Neuronal stem cell (in vitro differentiated cells): ENCODE results near the gene EYS.

ENCODE experiments used
- DNase-seq: peaks from one replicate; pipeline ENCODE4 v3.0.0-alpha.2; 2013; ENCODE audit warnings: low spot score
- H2AFZ ChIP-seq: one replicate; pipeline ENCODE4 v1.6.1; 2013; ENCODE audit warnings: mild to moderate bottlenecking, low read length, inconsistent platforms
- H2AK5ac ChIP-seq: 2 replicates; pipeline ENCODE4 v1.6.1; 2013; ENCODE audit warnings: low read depth, mild to moderate bottlenecking, inconsistent platforms, low read length, moderate library complexity, mixed read lengths
- H2BK120ac ChIP-seq: 2 replicates; pipeline ENCODE4 v1.6.1; 2013; ENCODE audit warnings: low read depth, mild to moderate bottlenecking, inconsistent platforms, low read length, moderate library complexity, mixed read lengths
- H2BK12ac ChIP-seq: one replicate; pipeline ENCODE4 v1.6.1; 2013; ENCODE audit warnings: low read length, inconsistent platforms
- H2BK15ac ChIP-seq: 2 replicates; pipeline ENCODE4 v1.6.1; 2013; ENCODE audit warnings: mild to moderate bottlenecking, low read length, inconsistent platforms, mixed read lengths
- H2BK5ac ChIP-seq: one replicate; pipeline ENCODE4 v1.6.1; 2013; ENCODE audit warnings: inconsistent platforms, mild to moderate bottlenecking, low read length, moderate library complexity
- H3K14ac ChIP-seq: one replicate; pipeline ENCODE4 v1.6.1; 2013; ENCODE audit warnings: low read length, inconsistent platforms
- H3K18ac ChIP-seq: 2 replicates; pipeline ENCODE4 v1.6.1; 2013; ENCODE audit warnings: low read length, inconsistent platforms
- H3K23ac ChIP-seq: 2 replicates; pipeline ENCODE4 v1.6.1; 2013; ENCODE audit warnings: low read depth, mild to moderate bottlenecking, mixed read lengths, low read length, inconsistent platforms; ENCODE audit not compliant: poor library complexity
- H3K27ac ChIP-seq: replicated peaks from 3 replicates; pipeline ENCODE4 v1.5.1; 2013; ENCODE audit warnings: low read length, inconsistent platforms
- H3K27me3 ChIP-seq, 3 experiments: 2 replicates each; pipeline ENCODE4 v1.6.1; 2013; ENCODE audit warnings: low read length in 3 of 3, mild to moderate bottlenecking in 2 of 3, inconsistent platforms in 1 of 3, low read depth in 1 of 3, mixed read lengths in 1 of 3, moderate library complexity in 1 of 3; ENCODE audit not compliant: control insufficient read depth in 3 of 3, insufficient read depth in 3 of 3
- H3K36me3 ChIP-seq, 2 donors: replicated peaks in 1 of 2; 2 replicates each; pipeline ENCODE4 v1.6.1; 2013; ENCODE audit warnings: low read length in 2 of 2; ENCODE audit not compliant: control insufficient read depth in 2 of 2, insufficient read depth in 2 of 2
- H3K4ac ChIP-seq: 2 replicates; pipeline ENCODE4 v1.6.1; 2013; ENCODE audit warnings: inconsistent platforms, mild to moderate bottlenecking, low read length, moderate library complexity
- H3K4me1 ChIP-seq, 2 donors: 1 replicate in 1 of 2; 2 replicates in 1 of 2; pipeline ENCODE4 v1.6.1; 2013; ENCODE audit warnings: low read length in 2 of 2, low read depth in 1 of 2; ENCODE audit not compliant: control insufficient read depth in 2 of 2, insufficient read depth in 1 of 2
- H3K4me2 ChIP-seq: one replicate; pipeline ENCODE4 v1.6.1; 2013; ENCODE audit warnings: mild to moderate bottlenecking, low read length, inconsistent platforms; ENCODE audit not compliant: insufficient read depth, poor library complexity, severe bottlenecking
- H3K4me3 ChIP-seq, 2 donors: 2 replicates each; pipeline ENCODE4 v1.5.1; 2013; ENCODE audit warnings: low read length in 2 of 2, mild to moderate bottlenecking in 2 of 2, inconsistent platforms in 1 of 2, moderate library complexity in 1 of 2
- H3K79me1 ChIP-seq: one replicate; pipeline ENCODE4 v1.6.1; 2013; ENCODE audit warnings: low read depth, mild to moderate bottlenecking, inconsistent platforms, low read length, moderate library complexity
- H3K9ac ChIP-seq: one replicate; pipeline ENCODE4 v1.6.1; 2013; ENCODE audit warnings: mild to moderate bottlenecking, low read depth, low read length, inconsistent platforms; ENCODE audit not compliant: poor library complexity
- H3K9me3 ChIP-seq, 2 donors: replicated peaks in 1 of 2; 2 replicates each; pipeline versions ENCODE3 to v1.6.1; 2013; ENCODE audit warnings: low read length in 2 of 2, mild to moderate bottlenecking in 2 of 2, inconsistent platforms in 1 of 2, low read depth in 1 of 2, mixed read lengths in 1 of 2, moderate library complexity in 1 of 2; ENCODE audit not compliant: control insufficient read depth in 2 of 2, insufficient read depth in 1 of 2
- H4K8ac ChIP-seq: one replicate; pipeline ENCODE4 v1.6.1; 2013; ENCODE audit warnings: low read depth, mild to moderate bottlenecking, inconsistent platforms, low read length, moderate library complexity
- H4K91ac ChIP-seq: one replicate; pipeline ENCODE4 v1.6.1; 2013; ENCODE audit warnings: low read length, low read depth, mild to moderate bottlenecking, inconsistent platforms; ENCODE audit not compliant: poor library complexity
- WGBS, 2 donors: extraction: QIAGEN DNeasy Blood & Tissue Kit; methylation state at CpG; one replicate each; pipeline ENCODE4 v1.1.7; 2013; ENCODE audit warnings: missing lambda C conversion rate in 2 of 2, mixed read lengths in 1 of 2; ENCODE audit not compliant: insufficient read length in 2 of 2, insufficient replicate concordance in 1 of 2; ENCODE audit errors: extremely low coverage in 2 of 2; 5-methylcytosine and 5-hydroxymethylcytosine counted together

Gene EYS

DNA sequence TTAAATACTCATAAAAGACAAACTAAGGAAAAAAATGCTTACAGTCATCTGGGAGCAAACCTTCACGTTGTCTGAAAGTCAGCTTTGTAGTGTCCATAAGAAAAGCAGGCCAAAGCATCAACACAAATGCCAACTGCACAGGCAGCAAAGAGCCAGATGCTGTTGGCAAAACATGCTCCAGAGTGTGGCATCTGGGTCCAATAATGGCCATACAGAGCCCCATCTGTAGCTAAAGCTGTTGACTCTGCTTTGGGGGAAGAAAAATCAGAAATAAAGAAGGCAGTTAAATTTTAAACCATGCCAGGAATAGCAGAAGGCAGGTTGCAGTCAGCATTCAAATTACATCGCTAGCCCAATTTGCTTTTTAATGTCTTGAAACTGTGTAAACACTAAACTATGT, 776.3 kb downstream of the EYS start:
- H2AFZ ChIP-seq, result peak overlapping the region; percentile 36
- no peak overlapping the region for H3K9ac ChIP-seq
- H3K4me2 ChIP-seq, result no peak overlapping the region
- no peak overlapping the region for H3K4ac ChIP-seq
- H3K4me1 ChIP-seq, result no peaks in the 10 kb centered on the region
- H3K18ac ChIP-seq, result no peak overlapping the region
- H2BK5ac ChIP-seq, result no peak overlapping the region
- H3K79me1 ChIP-seq, result no peaks in the 10 kb centered on the region
- no CpG with 5 or more reads among the region's 2 CpGs for WGBS, 2 donors
- H2AK5ac ChIP-seq, result no peak overlapping the region
- no peak overlapping the region for H2BK120ac ChIP-seq
- no peak overlapping the region for H2BK12ac ChIP-seq
- no peak overlapping the region for H4K8ac ChIP-seq
- no peak overlapping the region for H4K91ac ChIP-seq
- no peak overlapping the region for H3K4me3 ChIP-seq
- no peak overlapping the region for H3K23ac ChIP-seq
- H3K27me3 ChIP-seq, result no peaks in the 10 kb centered on the region
- H3K14ac ChIP-seq, result no peak overlapping the region
- H2BK15ac ChIP-seq, result no peak overlapping the region
- H3K27ac ChIP-seq, result no peak overlapping the region
- no peak for DNase-seq
- no peaks in the 10 kb centered on the region for H3K36me3 ChIP-seq
- no peaks in the 10 kb centered on the region for H3K9me3 ChIP-seq

DNA sequence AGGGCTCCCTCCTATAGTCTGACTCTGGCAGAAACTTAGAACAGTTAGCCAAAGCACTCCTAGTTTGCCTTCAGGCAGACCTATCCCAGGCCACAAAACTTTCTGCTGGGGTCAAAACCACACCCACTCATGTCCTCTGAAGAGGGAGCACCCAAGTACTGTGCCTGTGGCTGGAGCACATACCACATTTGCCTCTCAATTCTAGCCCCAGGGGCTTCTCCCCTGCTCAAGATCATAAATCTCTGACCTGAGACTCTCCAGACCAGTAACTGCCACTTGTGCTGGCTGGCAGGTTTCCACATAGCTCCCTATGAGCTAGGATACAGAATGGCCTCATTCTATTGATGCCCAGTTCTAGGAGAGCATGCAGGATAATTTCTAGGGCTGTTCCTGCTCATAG, 781.0 kb downstream of the EYS start:
- Histone ChIP-seq H3K9ac (no peak overlapping the region), H4K8ac (no peak overlapping the region), H2AK5ac (no peak overlapping the region), H2BK5ac (no peak overlapping the region), H2BK15ac (no peak overlapping the region), H3K79me1 (no peaks in the 10 kb centered on the region), H3K4ac (no peak overlapping the region), H3K4me3 (no peak overlapping the region), H3K27ac (no peak overlapping the region), H3K36me3 (no peaks in the 10 kb centered on the region), H2BK120ac (no peak overlapping the region), H3K23ac (no peak overlapping the region), H4K91ac (no peak overlapping the region), H3K27me3 (no peaks in the 10 kb centered on the region), H3K14ac (no peak overlapping the region), H3K9me3 (no peaks in the 10 kb centered on the region), H2BK12ac (no peak overlapping the region), H2AFZ (no peak overlapping the region), H3K4me1 (no peaks in the 10 kb centered on the region), H3K18ac (no peak overlapping the region), H3K4me2 (no peak overlapping the region)
- no peak for DNase-seq

DNA sequence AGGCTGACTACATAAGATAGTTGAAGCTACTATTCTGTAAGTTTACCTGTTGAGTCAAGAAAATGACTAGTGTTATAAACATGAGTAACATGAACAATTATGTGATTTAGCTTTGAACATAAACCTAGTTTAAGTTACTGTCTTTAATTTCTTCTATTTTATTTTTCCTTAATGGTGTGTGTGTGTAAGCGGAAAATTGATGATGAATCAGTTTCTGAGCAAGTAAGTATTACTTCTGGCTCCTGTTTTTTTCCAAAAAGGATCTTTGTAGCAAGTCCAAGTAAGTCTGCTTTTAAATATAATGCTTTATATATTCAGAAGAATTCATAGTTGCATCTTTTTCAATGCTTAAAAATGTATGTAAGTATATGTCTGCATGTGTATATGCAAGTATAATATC, 786.8 kb downstream of the EYS start:
- H3K79me1 ChIP-seq, result no peaks in the 10 kb centered on the region
- no peak overlapping the region for H2BK12ac ChIP-seq
- no peak for DNase-seq
- no peak overlapping the region for H2BK15ac ChIP-seq
- H3K4me1 ChIP-seq, result no peaks in the 10 kb centered on the region
- H3K36me3 ChIP-seq, result no peaks in the 10 kb centered on the region
- no peak overlapping the region for H2BK120ac ChIP-seq
- H3K18ac ChIP-seq, result no peak overlapping the region
- no peak overlapping the region for H3K4me3 ChIP-seq
- H3K14ac ChIP-seq, result no peak overlapping the region
- H3K4me2 ChIP-seq, result no peak overlapping the region
- no CpG with 5 or more reads among the region's 1 CpG for WGBS, 2 donors
- H3K9ac ChIP-seq, result no peak overlapping the region
- H3K27ac ChIP-seq, result no peak overlapping the region
- H2BK5ac ChIP-seq, result no peak overlapping the region
- H4K91ac ChIP-seq, result no peak overlapping the region
- no peak overlapping the region for H4K8ac ChIP-seq
- H3K4ac ChIP-seq, result no peak overlapping the region
- H3K9me3 ChIP-seq, result no peaks in the 10 kb centered on the region
- no peak overlapping the region for H2AK5ac ChIP-seq
- H3K23ac ChIP-seq, result no peak overlapping the region
- no peaks in the 10 kb centered on the region for H3K27me3 ChIP-seq
- H2AFZ ChIP-seq, result no peak overlapping the region

DNA sequence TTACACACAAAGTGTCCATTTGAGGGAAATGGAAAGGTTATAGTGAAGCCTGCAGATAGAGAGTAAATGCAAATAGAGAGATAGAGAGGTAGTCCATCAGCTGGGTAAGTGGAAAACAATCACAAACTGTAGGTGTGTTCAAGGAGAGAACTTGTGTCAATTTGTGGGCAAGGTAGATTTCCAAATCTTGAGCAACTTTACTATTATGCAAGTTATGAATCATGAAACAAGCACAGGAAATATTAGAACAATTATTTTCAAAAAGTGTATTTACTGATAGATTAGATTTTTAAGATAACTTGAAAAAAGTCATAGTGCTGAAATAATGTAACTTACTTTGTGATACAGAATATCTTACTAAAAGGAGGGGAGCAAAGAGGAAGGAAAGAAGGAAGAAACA, 792.9 kb downstream of the EYS start:
- no peak for DNase-seq

More for the DNA sequence above, 792.9 kb downstream of the EYS start:
- H2BK5ac ChIP-seq, result no peak overlapping the region
- no peak overlapping the region for H3K4ac ChIP-seq
- H3K14ac ChIP-seq, result no peak overlapping the region
- H3K79me1 ChIP-seq, result no peaks in the 10 kb centered on the region
- no peak overlapping the region for H2AK5ac ChIP-seq
- H2BK12ac ChIP-seq, result no peak overlapping the region
- H3K4me1 ChIP-seq, result no peaks in the 10 kb centered on the region
- H3K18ac ChIP-seq, result no peak overlapping the region
- H4K91ac ChIP-seq, result no peak overlapping the region
- no peaks in the 10 kb centered on the region for H3K27me3 ChIP-seq
- H4K8ac ChIP-seq, result no peak overlapping the region
- H2AFZ ChIP-seq, result no peak overlapping the region
- no peak overlapping the region for H3K27ac ChIP-seq
- H3K9me3 ChIP-seq, result no peaks in the 10 kb centered on the region
- H3K23ac ChIP-seq, result no peak overlapping the region
- H3K36me3 ChIP-seq, result no peaks in the 10 kb centered on the region
- H2BK120ac ChIP-seq, result no peak overlapping the region
- H3K9ac ChIP-seq, result no peak overlapping the region
- no peak overlapping the region for H2BK15ac ChIP-seq
- H3K4me2 ChIP-seq, result no peak overlapping the region
- H3K4me3 ChIP-seq, result no peak overlapping the region
